Measurements from ENCODE around the gene PPFIA4.

Gene PPFIA4

DNA sequence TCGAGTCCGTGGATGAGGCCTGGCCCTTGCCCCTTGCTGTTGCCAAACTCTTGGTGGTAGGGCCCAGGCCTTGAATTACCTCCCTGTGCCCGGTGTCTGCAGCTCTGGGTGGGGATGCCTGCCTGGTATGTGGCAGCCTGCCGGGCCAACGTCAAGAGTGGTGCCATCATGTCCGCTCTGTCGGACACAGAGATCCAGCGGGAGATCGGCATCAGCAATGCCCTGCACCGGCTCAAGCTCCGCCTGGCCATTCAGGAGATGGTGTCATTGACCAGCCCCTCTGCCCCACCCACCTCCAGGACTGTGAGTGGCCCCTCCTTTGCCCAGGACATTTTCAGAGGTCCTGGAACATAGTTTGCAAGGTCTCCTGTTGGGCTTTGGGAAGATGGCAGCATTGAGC lies 33.8 kb downstream of the PPFIA4 start:
- no peak for DNase-seq

DNA sequence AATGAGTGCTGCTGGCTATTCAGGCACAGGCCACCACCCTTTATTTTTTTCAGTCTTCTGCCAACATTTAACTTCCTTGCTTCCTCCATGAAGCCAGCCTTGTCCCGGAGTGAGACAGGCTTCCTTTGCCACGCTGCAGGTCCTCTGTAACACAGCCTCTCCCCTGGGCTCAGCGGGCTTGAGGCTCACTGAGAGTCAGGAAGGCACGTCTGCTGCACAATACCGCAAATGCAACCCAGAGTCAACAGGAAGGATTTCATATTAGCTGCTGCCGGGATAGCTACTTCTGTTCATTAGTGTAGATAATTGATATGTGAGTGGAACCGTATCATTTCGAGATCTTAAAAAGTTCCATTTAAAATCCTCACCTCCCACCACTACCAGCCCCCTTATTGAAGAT lies 37.0 kb downstream of the PPFIA4 start:
- no peak for DNase-seq

DNA sequence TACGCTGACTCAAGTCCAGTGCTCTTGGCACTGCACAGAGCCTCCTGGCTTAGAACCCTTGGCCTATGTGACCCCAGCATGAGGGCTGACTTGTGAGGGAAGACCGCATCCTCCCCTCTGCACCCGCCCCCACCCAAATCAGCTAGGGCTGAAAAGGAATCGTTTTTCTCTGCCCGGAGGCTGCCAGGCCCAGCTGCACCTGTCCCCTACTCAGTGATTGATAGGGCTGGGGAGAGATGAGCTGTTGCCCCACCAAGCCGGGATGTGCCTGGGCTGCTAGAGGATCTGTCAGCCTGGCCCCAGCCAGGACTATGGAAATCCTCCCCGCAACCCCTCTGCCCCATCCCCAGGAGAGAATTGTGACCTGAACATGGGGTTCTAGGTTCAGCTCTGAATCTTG lies 38.9 kb downstream of the PPFIA4 start:
- no peak for DNase-seq

DNA sequence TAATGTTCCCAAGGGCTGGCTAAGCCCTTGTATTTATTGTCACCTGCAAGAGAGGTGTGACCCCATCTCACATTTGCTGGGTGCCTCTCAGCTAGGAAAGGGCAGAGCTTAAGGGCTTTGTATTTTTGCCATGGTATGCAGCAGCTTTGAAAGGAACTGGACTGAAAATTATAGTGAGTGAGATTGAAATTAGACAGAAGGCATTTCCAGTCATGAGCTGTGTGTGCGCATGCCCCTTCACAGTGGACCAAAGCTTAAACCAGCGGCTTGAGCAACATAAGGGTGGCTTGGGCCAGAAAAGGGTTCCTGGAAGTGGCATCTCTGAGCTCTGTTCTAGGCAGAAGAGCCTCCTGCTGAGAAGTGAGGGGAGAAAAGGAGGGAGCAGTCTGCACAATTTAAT lies 39.7 kb downstream of the PPFIA4 start:
- no peak for DNase-seq

DNA sequence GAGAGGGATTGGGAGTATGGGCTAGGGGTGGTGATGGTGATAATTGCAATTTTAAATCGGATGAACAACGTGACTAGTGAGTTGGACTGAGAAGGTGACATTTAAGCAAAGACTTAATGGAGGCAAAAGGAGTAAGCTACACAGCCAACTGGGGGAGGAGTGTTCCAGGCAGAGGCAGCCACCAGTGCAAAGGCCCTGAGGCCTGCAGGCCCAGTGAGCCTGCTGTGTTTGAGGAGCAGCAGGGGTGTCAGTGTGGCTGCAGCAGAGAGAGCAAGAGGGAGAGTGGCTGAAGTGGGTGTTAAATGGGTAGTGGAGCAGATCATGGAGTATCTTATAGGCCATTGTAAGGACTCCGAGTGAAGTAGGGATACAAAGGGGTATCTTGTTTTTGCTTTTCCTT lies 40.7 kb downstream of the PPFIA4 start:
- no peak for DNase-seq

DNA sequence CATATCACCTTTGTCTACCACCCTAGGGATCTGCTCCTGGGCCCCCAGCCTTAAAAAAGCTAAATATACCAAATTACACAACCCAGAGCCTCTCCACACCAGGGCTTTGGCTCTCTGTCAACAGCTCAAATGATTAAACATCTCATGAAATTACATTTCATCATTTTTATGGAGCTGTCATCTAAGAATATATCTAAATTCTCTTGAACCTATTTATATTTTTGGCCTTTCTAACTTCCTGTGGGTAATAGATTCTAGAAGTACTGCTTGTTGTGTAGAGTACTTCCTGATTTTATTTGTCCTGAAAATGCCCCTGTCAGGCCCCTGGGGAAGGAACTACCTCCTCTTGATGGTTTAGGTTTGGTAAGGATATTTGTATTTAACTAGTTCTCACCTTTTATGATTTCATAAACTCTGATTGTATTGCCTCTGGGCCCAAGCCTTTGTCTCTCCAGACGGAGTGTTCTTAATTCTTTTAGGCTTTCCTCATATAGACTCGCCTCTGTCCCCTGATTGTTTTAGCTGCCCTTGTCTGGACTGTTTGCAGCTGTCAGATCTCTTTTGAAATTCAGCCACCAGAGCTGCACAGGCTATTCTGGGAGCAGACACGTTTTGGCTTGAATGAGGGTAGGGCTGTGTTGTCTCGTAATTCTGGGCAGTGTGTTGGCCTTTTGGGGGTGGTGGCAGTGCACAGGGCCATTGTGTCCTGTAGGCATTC lies 42.9 kb downstream of the PPFIA4 start:
- no peak for DNase-seq

DNA sequence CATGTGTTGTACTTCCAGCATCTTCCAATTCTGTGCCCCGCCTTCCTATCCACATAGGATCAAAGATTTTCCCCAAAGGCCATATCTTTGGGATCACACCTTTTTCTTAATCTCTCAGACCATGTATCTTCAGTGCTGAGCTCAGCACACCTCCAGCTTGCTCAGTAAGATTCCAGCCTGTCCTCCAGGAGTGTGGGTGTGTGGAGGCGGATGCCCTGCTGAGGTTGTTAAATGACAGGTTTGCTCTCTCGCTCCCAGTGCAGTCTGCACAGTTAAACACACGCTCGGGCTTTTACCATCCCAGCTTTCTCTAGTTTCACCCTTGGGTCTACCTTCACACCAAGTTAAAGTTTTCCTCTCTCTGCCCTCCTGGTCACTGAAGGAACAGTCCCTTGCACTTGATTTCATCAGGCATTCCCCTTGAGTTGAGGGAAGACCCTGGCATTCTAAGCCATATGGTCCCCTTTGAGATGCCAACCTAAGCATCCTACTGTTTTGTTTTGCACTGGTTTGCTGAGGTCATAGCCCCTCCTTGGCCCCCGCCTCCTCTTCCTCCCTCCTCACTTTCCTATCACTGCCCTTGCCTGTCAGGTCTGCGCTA lies 45.8 kb downstream of the PPFIA4 start:
- DNase-seq = no peak

DNA sequence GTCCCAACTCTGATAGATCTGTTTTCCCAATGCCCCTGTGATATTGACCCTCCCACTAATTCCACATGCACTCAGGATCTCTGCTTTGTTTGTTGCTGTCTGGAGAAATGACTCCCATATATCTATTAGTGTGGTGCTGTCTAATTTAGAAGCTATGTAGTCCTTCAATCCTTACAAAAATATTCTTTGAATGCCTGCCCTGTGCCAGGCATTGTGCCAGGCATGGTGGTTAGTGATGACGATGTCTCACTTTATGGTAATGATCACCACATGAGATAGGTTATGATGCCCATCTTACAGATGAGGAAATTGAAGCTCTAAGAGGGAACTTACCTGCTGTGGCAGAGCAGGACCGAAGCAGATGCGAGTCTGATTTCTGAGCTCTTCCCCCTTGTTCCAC lies 46.6 kb downstream of the PPFIA4 start:
- DNase-seq = no peak

DNA sequence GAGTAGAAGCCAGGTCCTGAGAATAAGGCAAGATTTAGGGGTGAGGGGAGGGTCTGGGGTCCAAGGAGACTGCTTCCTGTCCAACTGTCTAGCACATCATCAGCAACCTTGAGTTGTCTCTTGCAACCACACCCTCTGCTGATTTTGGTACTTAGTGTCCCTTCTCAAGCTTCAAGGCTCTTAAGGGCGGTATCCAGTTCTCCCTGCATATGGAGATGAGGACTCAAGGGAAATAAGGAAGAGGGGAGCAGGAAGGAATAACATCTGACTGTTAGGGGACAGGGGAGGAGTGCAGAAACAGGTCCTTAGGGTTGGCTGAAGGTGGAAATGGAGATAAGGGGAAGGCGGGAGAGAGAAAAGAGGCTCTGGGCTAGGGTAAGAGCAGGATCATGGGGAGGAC lies 47.2 kb downstream of the PPFIA4 start:
- DNase-seq = no peak

DNA sequence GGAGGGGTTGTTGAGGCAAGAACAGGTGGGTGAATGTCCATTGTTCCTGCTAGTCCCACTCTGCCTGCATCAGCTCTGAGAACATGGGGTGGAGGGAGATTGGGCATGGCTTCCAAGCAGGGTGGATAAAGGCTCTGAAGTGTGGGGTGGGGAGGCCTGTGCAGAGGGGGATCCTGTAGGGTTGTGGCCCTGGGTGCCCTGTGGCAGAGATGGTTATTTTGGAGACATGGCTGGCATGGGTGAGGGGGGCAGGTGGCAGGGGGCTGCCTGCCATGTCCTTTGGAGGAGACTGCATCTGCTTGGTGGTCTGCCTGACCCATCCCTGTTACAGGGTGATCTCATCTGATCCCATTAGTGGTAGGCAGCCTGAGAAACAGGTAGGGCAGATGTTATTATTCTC lies 48.3 kb downstream of the PPFIA4 start:
- no peak for DNase-seq

DNA sequence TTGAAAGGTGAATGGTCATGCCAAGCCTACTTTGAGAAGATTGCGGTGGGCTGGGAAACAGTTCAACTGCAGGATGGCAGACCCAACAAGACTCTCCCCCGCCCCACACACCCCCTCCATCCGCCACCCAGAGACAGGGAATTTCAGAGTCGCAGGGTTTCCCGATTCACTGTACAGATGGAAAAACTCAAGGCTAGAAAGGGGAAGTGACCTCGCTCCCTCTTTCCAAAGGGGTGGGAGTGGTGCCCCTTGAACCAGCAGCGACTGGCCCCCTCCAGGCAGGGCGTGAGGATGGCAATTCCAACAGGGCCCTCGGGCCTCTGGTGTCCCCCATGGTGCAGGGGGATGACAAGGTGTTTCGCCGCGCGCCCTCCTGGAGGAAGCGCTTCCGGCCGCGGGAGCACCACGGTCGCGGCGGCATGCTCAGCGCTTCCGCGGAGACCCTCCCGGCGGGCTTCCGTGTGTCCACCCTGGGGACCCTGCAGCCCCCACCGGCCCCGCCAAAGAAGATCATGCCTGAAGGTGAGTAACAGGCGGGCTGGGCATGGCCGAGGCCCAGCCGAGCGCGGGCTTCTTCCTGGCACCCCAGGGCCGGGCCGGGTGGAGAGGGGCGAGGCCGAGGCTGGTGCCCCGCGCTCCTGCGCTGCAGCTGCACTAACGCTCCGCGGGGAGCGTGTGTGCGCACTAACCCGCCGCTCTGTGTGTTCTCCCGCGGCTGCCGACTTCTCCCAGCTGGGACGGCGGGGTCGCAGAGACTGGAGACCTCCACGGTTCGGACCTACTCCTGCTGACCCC lies 49.1 kb downstream of the PPFIA4 start:
- DNase-seq = no peak

DNA sequence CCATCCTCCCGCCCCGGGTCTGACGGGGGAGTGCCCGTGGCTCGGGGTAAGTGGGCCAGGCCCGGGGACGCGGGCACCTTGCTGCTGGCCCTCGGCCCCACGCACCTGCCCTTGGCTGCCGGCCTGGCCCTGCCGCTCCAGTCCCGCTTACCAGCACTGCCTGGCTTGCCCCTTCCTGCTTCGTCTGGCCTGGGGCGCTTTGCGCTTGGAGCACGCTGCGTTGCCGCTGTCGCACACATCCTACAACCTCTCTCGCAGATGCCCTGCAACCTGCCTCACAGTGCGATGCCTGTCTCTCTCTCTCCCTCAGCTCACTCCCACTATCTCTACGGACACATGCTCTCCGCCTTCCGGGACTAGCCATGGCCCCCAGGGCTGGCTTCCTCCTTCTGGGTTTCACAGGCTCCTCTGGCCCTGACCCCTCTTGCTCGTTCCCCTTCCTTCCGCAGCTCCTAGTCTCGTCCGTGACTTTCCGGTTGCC lies 49.8 kb downstream of the PPFIA4 start:
- peak; percentile 25 for DNase-seq

DNA sequence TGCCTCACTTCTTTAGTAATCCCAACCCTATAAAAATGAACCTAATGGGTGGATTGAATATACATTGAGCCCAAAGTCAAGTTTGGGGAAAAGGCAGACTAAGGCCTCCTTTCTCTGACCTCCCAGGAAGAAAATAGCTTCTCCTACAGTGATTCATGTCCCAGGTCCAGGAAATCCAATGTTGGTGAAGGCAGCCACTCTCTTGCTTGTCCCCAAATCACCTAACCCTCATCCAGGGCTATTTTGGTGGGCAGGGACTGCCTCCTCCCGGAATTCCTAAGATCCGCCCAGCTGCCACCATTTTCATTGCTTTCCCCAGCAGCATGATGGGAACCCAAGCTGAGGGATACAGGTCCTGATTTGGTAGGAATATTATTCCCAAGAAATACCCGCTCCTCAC lies 51.1 kb downstream of the PPFIA4 start:
- DNase-seq = no peak

DNA sequence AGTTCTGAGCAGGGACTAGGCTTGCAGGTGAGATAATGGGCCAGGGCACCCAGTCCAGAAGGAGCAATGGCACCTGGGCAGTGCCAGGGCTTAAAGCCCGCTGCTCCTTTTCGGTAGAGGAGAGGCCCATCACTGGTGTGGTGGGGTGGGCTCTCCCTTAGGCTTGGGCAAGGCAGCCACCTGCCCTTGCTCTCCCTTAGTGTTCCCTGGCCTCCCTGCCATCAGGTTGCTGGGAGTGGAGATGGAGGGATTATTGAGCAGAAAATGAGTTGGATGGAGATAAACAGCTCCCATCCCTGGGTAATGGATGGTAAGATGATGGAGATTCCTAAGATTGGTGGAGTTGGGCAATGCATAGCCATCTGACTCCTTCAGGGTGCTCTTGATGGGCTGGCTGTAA lies 51.7 kb downstream of the PPFIA4 start:
- no peak for DNase-seq

DNA sequence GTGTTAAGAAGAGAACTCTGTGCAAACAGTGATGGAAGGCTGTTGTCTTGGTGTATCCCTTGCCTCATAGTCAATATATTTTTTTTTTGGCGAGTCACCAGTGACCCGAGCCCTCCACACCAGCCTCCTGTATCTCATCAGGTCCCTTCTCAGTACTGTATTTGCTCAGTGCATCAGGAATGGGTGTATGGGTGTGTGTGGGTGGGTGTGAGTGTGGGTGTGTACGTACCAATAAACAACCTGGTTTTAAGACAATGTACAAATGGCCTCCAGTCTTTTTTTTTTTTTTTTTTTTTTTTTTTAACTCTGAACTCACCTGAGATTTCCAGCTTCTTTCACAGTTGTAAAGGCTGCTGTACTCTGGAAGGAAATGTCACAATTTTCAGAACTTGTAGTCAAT lies 52.2 kb downstream of the PPFIA4 start:
- no peak for DNase-seq

DNA sequence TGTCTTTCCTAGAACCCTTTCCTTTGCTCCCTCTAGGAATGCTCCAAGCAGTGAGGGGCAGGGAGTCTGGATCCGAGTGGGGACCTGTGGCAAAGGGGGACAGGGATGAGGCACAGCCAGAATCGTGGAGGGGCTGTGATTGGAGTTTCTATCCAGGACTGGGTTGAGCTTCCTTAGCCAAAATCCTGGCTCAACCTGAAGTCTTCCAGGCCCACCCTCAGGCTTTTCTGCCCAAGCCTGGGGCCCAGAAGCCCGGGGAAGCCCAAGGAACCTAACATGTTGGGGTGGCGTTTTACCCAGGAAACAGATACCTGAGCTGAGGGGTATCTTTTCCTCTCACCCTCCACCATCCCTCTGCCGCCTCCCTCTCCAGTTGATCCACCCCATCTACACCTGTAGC lies 54.2 kb downstream of the PPFIA4 start:
- DNase-seq = no peak

DNA sequence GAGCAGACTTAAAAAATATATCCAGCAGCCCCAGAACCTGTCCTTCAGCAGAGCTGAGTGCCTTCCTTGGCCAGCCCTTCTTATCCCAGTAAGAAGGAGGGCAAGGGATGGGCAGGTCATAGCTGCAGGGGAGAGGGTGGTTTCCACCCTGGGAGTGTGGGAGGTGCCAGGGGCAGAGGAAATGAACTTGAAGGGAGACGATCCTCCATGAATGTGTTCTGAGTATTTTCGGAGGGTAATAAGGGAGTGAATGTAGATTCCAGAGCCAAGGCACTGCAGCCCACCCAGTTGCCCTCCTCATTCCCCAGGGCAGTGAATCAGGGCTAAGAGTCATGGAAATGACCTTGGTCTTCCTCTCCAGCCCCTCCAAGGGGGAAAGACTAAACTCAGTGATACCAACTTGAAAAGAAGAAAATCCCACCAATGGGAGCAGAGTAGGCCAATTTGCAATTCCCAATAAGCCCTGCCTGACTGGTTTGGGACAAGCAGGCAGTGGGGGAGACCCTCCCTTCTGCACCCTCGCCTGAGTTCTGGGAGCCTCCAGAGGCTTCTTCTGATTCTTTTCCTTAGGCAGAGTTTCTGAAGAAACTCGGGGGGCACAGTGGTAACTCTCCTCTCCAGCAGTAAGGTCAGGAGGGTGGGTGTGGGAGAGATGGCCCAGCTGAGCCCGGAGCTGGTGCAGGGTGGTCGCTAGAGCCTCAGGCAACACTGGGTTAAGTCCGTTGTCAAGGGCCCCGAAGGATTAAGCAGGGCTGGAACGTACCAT lies 55.4 kb downstream of the PPFIA4 start:
- DNase-seq = no peak

DNA sequence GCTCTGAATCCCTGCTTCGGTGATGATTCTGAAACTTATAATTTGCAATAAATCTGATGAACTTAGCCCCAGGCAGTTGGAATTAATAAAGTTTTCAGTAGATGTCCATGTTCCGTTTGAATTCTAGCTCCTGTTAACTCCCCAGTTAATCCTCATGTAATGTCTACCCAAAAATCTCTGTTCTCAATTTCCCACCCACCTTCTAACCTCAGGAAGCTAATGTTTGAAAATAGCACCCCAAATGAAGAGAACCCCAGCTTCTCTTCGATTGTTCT lies 55.9 kb downstream of the PPFIA4 start:
- DNase-seq = no peak

DNA sequence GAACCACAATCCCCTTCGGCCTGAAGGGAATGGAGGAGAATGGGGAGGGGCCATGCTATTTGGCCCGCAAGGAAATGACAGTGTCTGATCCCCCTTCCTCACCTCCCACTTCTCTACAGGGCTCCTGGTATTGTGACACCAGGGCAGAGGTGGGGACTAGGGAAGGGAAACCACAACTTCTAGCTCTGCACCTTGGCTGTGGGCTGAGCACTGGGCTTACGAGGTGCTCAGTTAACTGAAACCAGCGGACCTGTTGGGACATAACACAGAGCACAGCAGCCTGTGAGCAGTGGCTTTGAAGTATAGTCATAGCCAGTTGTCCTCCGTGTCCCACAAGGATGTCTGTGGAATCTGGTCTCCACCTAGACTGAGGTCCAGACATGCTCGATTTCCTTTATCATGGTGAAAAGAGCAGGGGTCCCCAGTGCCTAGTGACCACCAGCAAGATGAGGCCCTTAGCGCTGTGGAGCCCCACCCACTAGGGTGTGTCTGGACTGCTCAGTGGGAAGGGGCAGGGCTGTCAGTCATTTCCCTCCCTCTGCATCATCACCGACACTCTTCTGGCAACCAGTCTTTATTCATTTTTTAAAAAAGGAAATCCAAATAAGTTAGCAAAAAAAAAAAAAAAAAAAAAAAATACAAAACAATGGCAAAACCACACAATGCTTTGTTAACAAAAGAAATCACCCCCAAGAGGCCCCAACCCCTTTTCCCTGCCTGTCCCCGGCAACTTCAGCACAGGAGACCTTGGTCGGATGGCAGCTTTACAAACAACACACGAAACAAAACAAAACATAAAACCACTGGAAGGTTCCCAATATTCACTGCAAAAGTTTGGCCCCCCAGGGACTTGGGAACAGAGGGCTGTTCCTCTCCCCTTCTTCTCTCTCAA lies 56.5 kb downstream of the PPFIA4 start:
- no peak for DNase-seq

DNA sequence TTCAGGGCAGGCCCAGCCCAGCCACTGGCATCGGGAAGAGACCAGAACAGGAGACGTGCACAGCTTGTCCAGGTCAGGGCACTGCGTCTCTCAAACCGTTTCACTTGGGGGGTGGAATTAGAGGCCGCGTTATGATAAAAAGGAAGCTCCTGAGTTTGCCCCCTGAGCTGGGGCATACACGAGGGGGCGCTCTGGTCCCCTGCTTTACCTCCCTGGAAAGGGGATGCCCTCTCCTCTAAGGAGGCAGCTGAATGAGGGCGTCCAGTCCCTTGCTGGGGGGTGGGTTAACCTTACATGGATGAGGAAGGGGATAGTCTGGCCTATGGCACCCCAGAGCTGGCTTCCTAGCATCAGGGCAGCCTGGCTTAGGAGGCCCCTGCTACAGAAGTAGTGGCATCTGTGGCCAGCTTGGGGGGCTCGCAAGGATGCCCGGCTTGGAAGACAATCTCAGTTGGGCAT lies 57.2 kb downstream of the PPFIA4 start:
- no peak for DNase-seq

DNA sequence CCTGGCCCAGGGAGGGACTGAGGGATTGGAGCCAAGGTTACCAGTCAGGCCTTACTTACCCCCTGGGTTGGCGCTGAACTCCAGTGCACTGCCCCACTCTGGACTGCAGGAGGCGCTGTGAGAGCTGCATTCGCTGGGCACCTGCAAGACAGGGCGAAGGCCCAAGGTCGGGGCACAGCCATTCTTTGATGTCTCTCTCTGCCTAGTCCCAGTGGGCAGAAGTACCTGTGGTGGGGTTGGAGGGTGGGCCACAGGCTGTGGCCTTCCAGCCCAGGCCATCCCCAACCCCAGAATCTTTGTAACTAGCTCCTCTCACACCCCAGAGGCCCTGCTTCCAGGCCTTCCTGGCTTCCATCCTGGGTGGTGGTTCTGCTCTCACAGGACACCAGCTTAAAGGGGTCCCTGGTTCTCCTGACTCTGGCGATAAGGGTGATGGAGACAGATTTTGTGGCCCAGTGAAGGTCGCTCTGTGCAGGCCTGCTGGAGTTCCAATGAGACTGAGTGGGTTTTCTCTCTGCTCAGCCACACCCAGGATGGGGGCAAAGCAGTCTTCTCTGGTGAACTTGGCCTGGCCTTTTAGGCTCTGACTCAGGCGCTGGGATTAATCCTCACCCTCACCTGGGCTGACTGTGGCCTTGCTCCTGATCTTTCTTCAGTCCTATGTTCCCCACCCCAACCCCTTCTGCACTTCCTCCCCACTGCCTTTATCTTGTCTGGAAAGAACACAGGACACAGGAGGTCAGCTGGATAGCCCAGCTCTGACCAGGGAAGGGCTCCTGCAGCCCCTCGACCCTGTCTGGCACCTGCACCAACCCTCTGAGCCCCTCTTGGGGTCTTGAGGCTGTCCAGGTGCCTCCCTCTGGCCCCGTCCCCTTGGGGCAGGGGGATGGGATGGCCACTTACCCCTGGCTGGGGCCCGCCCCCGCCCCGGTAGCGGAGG lies 58.6 kb downstream of the PPFIA4 start:
- DNase-seq = no peak

All from KG1 (cell line).